Activated CD8-positive, alpha-beta memory T cell treated with anti-CD3 and anti-CD28 coated beads for 24 hours (primary cell): Measurements from ENCODE around the gene PRKD2.
"Not testable (repeated sequence)": the region's sequence is repeated elsewhere in the genome, so short reads cannot be mapped to it uniquely, and the experiment has no call there.

ENCODE experiments used
- DNase-seq: peaks from one replicate; pipeline ENCODE4 v3.0.0-alpha.2; 2020

PRKD2 gene

GRCh38 chr19:46629546-46630025 is 87.3 kb downstream of the PRKD2 start:
- DNase-seq: no peak

GRCh38 chr19:46628970-46629369 is 87.9 kb downstream of the PRKD2 start:
- not testable (repeated sequence) for DNase-seq

GRCh38 chr19:46626446-46626845 is 90.5 kb downstream of the PRKD2 start:
- no peak for DNase-seq

GRCh38 chr19:46625731-46626130 is 91.2 kb downstream of the PRKD2 start:
- DNase-seq: no peak

GRCh38 chr19:46624958-46625661 is 91.8 kb downstream of the PRKD2 start, which contains the start of gene PTGIR:
Gene PTGIR, minus strand, starts transcription at chr19:46625089. Its CDS starts 864 bp downstream, at chr19:46624225.
- DNase-seq: peak; percentile 67
